Endothelial cell of umbilical vein (primary cell): ENCODE measurements around the gene IQGAP1.

Source experiments
- CTCF ChIP-seq, 2 donors: IDR thresholded peaks; 1 replicate in 1 of 2; 2 replicates in 1 of 2; pipeline ENCODE4 v1.5.1; 2011; ENCODE audit warnings: low read length in 2 of 2, mild to moderate bottlenecking in 2 of 2, moderate library complexity in 2 of 2, control low read depth in 1 of 2, inconsistent platforms in 1 of 2, low read depth in 1 of 2; ENCODE audit not compliant: insufficient read depth in 1 of 2; ENCODE audit errors: extremely low read depth in 1 of 2
- EZH2 ChIP-seq: IDR thresholded peaks from 2 replicates; pipeline ENCODE4 v1.6.1; 2012; ENCODE audit warnings: borderline replicate concordance, low read depth, mild to moderate bottlenecking, moderate library complexity, low read length, inconsistent platforms; ENCODE audit not compliant: severe bottlenecking

GRCh38 chr15:90365414-90366055 is 22.5 kb upstream of the IQGAP1 start:
- TF ChIP-seq CTCF (IDR thresholded peaks at IDR 0.05; ENCODE audit: extremely low read depth in 1 of 2, insufficient read depth in 1 of 2, low read depth in 1 of 2, low read length in 2 of 2) (no peak), EZH2 (no peak)
